HG02973 (cell line): ENCODE measurements around the gene NR1H2.

Experiments
- ATAC-seq: cut with Tn5 transposase; IDR thresholded peaks from one replicate; pipeline ENCODE4 v1.9.1; 2021; ENCODE audit warnings: moderate library complexity; ENCODE audit not compliant: unreplicated experiment

Gene NR1H2

GRCh38 chr19:50420808-50421207 is 44.6 kb downstream of the NR1H2 start:
- no peak for ATAC-seq

GRCh38 chr19:50422397-50423278 is 46.4 kb downstream of the NR1H2 start:
- no peak for ATAC-seq

- ATAC-seq, result no peak
Observed at GRCh38 chr19:50423279-50424113, 47.2 kb downstream of the NR1H2 start.

GRCh38 chr19:50425581-50425980 is 49.3 kb downstream of the NR1H2 start:
- no peak for ATAC-seq

GRCh38 chr19:50427318-50427925 is 51.2 kb downstream of the NR1H2 start:
- no peak for ATAC-seq

- no peak for ATAC-seq
Observed at GRCh38 chr19:50427997-50428425, 51.8 kb downstream of the NR1H2 start.

GRCh38 chr19:50428772-50429463 is 52.7 kb downstream of the NR1H2 start:
- ATAC-seq, result no peak

GRCh38 chr19:50430888-50431342 is 54.7 kb downstream of the NR1H2 start:
- ATAC-seq, result no peak

- ATAC-seq, result peak; percentile 50
Observed at GRCh38 chr19:50431343-50432220, 55.3 kb downstream of the NR1H2 start.

- no peak for ATAC-seq
Observed at GRCh38 chr19:50432221-50433028, 56.2 kb downstream of the NR1H2 start, which contains the start of gene MYBPC2. Gene MYBPC2 (plus strand): TSS chr19:50432892. CDS start chr19:50432954, 62 bp downstream.
